Measurements from ENCODE around the gene NFASC. TPM values are rescaled to one million over a fixed set of nuclear protein-coding genes. Genes with fewer than 3 reads are reported as not detected.

Gene NFASC
- total RNA-seq, 5 donors from 2014 or later (not counting 1 experiment from before 2014, with no cell fraction given), result 0.13 to 0.35 (median 0.19) TPM; not detected in 2

DNA sequence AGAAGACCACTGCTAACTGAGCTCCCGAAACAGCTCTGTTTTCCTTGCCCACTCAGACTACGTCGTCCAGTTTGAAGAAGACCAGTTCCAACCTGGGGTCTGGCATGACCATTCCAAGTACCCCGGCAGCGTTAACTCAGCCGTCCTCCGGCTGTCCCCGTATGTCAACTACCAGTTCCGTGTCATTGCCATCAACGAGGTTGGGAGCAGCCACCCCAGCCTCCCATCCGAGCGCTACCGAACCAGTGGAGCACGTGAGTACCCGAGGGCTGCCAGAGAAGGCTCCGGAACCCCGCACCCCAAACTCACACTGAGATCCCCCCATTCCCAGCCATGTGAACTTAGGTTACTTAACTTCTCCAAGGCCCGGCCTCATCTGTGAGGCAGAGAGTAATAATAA, 108.6 kb downstream of the NFASC start:
- peaks cover 14 to 33% of the 10 kb centered on the region in 2 donors for H3K27me3 Mint-ChIP-seq
- Histone ChIP-seq H3K4me3 (ENCODE audit: control insufficient read depth in 1 of 2, extremely low read depth in 1 of 2, low read length in 1 of 2) (no peak overlapping the region), H3K27me3 (replicated peaks in 1 of 2; ENCODE audit: control insufficient read depth in 2 of 2, extremely low read depth in 1 of 2, insufficient read depth in 2 of 2, low read length in 1 of 2) (peaks cover 0 to 74% of the 10 kb centered on the region in 2 experiments), H3K9me3 (no peaks in the 10 kb centered on the region), H3K4me1 (ENCODE audit: control insufficient read depth in 1 of 2, extremely low read depth in 1 of 2, insufficient read depth in 2 of 2, low read length in 2 of 2) (peaks cover 0 to 8% of the 10 kb centered on the region in 2 experiments), H3K27ac (ENCODE audit: low read length) (no peak overlapping the region), H3K36me3 (ENCODE audit: control insufficient read depth in 2 of 2, extremely low read depth in 1 of 2, insufficient read depth in 1 of 2, low read length in 1 of 2) (no peaks in the 10 kb centered on the region)
- no peaks in the 10 kb centered on the region for H3K9me3 Mint-ChIP-seq
- DNase-seq (no peak), ATAC-seq (replicated peaks in 1 of 4) (no peak)
- H3K4me1 Mint-ChIP-seq, result peaks cover 2 to 16% (median 10%) of the 10 kb centered on the region in 3 donors
- POLR2A ChIA-PET, result no interaction called here
- H3K27ac Mint-ChIP-seq, result no peak overlapping the region
- WGBS (ENCODE audit: insufficient coverage), result 85% methylated on average over 15 of the region's 18 CpGs
- CTCF ChIA-PET, result interaction anchor here in 1 of 2 donors (1.1 to 1.5 kb wide), 3 partner anchors 10 to 276 kb away, joined by 3 to 6 read pairs (median 3); no protein-coding TSS in a partner anchor
- no peaks in the 10 kb centered on the region for H3K36me3 Mint-ChIP-seq
- H3K4me3 Mint-ChIP-seq, result no peak overlapping the region

DNA sequence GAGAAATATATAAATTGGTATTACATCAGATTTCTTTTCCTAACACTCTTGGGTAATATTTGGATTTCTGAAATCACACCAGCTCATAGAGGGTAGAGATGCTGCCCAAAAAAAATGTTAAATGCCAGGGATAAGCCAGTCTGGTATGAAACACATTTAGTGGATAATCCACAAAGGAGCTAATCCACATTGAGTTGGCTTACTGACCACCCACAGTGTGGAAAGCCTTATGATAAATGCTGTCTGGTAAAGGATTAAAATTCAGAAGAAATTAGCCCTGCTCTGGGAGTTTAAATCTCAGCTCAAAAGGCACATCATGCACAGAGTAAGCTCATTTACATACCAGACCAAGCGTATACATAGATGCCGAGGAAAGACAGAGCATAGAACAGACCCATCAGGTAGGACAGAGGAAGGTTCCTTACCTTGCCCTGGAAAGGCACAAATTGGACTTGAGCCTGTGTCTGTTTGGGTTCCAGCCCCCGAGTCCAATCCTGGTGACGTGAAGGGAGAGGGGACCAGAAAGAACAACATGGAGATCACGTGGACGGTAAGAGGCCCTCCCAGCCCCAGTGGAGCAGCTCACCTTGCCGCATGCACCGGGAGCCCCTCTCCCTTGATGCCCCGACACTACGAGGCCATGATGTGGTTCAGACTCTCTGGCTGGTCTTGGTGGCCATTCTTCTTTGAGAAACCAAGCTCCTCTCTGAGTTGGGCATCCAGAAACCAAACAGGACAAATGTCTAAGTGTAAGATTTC, 109.4 kb downstream of the NFASC start:
- CTCF ChIA-PET, result interaction anchor here in 1 of 2 donors (1.0 to 1.5 kb wide), 4 partner anchors 10 to 276 kb away, joined by 3 to 6 read pairs (median 3); no protein-coding TSS in a partner anchor

DNA sequence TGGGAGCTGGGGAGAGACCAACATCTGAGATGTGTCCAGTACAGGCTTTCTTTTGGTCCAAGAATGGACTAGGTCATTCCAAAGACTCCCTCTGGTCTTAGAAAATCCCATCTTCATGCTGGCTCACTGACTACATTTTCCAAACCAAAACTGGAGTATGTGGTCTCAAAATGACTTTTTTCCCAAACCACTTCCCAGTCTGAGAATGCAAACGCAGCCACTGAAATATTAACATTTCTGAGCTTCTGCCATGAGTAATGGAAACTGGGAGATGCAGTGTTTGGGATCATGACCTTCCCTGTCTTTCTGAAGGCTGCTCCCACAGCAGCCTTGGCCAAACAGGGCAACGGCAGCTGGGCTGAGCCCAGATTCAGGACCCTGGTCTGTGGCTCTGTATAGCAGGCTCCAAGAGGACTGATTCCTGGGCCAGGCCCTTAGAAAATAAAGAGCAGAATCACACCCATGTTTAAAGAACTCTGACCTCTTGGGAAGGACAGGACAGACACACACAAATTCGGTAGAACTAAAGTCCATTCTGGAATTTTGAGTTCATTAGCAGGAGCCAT, 110.3 kb downstream of the NFASC start:
- no peaks in the 10 kb centered on the region for H3K9me3 Mint-ChIP-seq
- POLR2A ChIA-PET, result no interaction called here
- Histone ChIP-seq H3K27ac (ENCODE audit: low read length) (no peak overlapping the region), H3K4me1 (ENCODE audit: control insufficient read depth in 1 of 2, extremely low read depth in 1 of 2, insufficient read depth in 2 of 2, low read length in 2 of 2) (peaks cover 0 to 5% of the 10 kb centered on the region in 2 experiments), H3K4me3 (ENCODE audit: control insufficient read depth in 1 of 2, extremely low read depth in 1 of 2, low read length in 1 of 2) (no peak overlapping the region), H3K36me3 (ENCODE audit: control insufficient read depth in 2 of 2, extremely low read depth in 1 of 2, insufficient read depth in 1 of 2, low read length in 1 of 2) (no peaks in the 10 kb centered on the region), H3K9me3 (no peaks in the 10 kb centered on the region), H3K27me3 (replicated peaks in 1 of 2; ENCODE audit: control insufficient read depth in 2 of 2, extremely low read depth in 1 of 2, insufficient read depth in 2 of 2, low read length in 1 of 2) (peaks cover 0 to 59% of the 10 kb centered on the region in 2 experiments)
- peaks cover 12 to 25% of the 10 kb centered on the region in 2 donors for H3K27me3 Mint-ChIP-seq
- no peak overlapping the region for H3K4me3 Mint-ChIP-seq
- peaks cover 2 to 16% (median 10%) of the 10 kb centered on the region in 3 donors for H3K4me1 Mint-ChIP-seq
- DNase-seq, result no peak
- no peak for ATAC-seq (replicated peaks in 1 of 4)
- 17% methylated on average over 1 of the region's 3 CpGs for WGBS (ENCODE audit: insufficient coverage)
- CTCF ChIA-PET, result no interaction called here
- no peak overlapping the region for H3K27ac Mint-ChIP-seq
- H3K36me3 Mint-ChIP-seq, result no peaks in the 10 kb centered on the region

More for the DNA sequence above, 109.4 kb downstream of the NFASC start:
- peaks cover 2 to 16% (median 10%) of the 10 kb centered on the region in 3 donors for H3K4me1 Mint-ChIP-seq
- Histone ChIP-seq H3K4me1 (ENCODE audit: control insufficient read depth in 1 of 2, extremely low read depth in 1 of 2, insufficient read depth in 2 of 2, low read length in 2 of 2) (peaks cover 0 to 8% of the 10 kb centered on the region in 2 experiments), H3K27me3 (replicated peaks in 1 of 2; ENCODE audit: control insufficient read depth in 2 of 2, extremely low read depth in 1 of 2, insufficient read depth in 2 of 2, low read length in 1 of 2) (peaks cover 0 to 68% of the 10 kb centered on the region in 2 experiments), H3K36me3 (ENCODE audit: control insufficient read depth in 2 of 2, extremely low read depth in 1 of 2, insufficient read depth in 1 of 2, low read length in 1 of 2) (no peaks in the 10 kb centered on the region), H3K9me3 (no peaks in the 10 kb centered on the region), H3K27ac (ENCODE audit: low read length) (no peak overlapping the region), H3K4me3 (ENCODE audit: control insufficient read depth in 1 of 2, extremely low read depth in 1 of 2, low read length in 1 of 2) (no peak overlapping the region)
- H3K27ac Mint-ChIP-seq, result no peak overlapping the region
- H3K4me3 Mint-ChIP-seq, result no peak overlapping the region
- no peak for DNase-seq
- ATAC-seq (replicated peaks in 1 of 4), result no peak
- no peaks in the 10 kb centered on the region for H3K9me3 Mint-ChIP-seq
- H3K36me3 Mint-ChIP-seq, result no peaks in the 10 kb centered on the region
- peaks cover 14 to 28% of the 10 kb centered on the region in 2 donors for H3K27me3 Mint-ChIP-seq
- 74% methylated on average over 10 of the region's 10 CpGs for WGBS (ENCODE audit: insufficient coverage)
- POLR2A ChIA-PET, result no interaction called here

DNA sequence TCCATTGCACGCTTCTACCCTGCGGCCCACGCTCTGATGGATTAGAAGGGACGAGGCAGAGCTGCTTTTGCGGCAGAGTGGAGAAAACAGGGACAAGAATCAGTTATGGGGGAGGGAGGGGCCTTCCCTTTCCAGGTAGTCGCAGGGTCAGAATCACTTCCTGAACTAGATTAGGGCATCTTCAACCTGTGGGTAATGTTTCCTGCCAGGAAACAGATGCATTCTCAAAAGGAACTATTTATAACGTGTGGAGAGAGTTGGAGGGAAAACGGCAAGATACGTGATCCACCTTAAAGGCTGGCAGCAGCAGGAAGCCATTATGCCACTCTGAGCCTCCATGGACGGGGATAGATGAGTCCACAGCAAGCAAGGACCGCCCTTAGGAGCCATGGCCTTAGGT, 112.5 kb downstream of the NFASC start:
- POLR2A ChIA-PET, result no interaction called here
- Histone ChIP-seq H3K27ac (ENCODE audit: low read length) (no peak overlapping the region), H3K36me3 (ENCODE audit: control insufficient read depth in 2 of 2, extremely low read depth in 1 of 2, insufficient read depth in 1 of 2, low read length in 1 of 2) (no peaks in the 10 kb centered on the region), H3K27me3 (replicated peaks in 1 of 2; ENCODE audit: control insufficient read depth in 2 of 2, extremely low read depth in 1 of 2, insufficient read depth in 2 of 2, low read length in 1 of 2) (peaks cover 0 to 40% of the 10 kb centered on the region in 2 experiments), H3K4me1 (ENCODE audit: control insufficient read depth in 1 of 2, extremely low read depth in 1 of 2, insufficient read depth in 2 of 2, low read length in 2 of 2) (no peaks in the 10 kb centered on the region), H3K9me3 (no peaks in the 10 kb centered on the region), H3K4me3 (ENCODE audit: control insufficient read depth in 1 of 2, extremely low read depth in 1 of 2, low read length in 1 of 2) (no peak overlapping the region)
- ATAC-seq (replicated peaks in 1 of 4) (no peak), DNase-seq (no peak)
- Mint-ChIP-seq H3K4me1 (peaks cover 2 to 10% (median 3%) of the 10 kb centered on the region in 3 donors), H3K27me3 (peaks cover 12 to 22% of the 10 kb centered on the region in 2 donors), H3K4me3 (no peak overlapping the region), H3K36me3 (no peaks in the 10 kb centered on the region), H3K9me3 (no peaks in the 10 kb centered on the region), H3K27ac (no peak overlapping the region)
- CTCF ChIA-PET, result no interaction called here
- WGBS (ENCODE audit: insufficient coverage), result 19% methylated on average over 9 of the region's 11 CpGs

DNA sequence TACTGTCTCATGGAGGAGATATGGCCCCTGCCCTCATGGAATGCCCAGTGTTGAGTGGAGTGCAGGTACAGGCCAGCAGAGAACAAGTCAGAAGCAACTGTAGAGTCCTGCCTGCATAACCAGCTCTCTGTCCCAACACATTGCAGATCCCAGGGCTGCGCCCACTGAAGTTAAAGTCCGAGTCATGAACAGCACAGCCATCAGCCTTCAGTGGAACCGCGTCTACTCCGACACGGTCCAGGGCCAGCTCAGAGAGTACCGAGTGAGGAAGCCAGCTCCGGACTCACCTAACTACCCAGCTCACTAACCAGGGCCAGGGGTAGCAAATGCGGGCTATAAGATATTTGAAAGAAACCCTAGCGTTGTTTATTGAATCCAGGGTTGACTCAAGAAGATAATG, 113.2 kb downstream of the NFASC start:
- DNase-seq (no peak), ATAC-seq (replicated peaks in 1 of 4) (no peak)
- H3K4me1 Mint-ChIP-seq, result peaks cover 2 to 10% (median 3%) of the 10 kb centered on the region in 3 donors
- H3K4me3 Mint-ChIP-seq, result no peak overlapping the region
- ChIA-PET CTCF (no interaction called here), POLR2A (no interaction called here)
- H3K27ac ChIP-seq (ENCODE audit: low read length), result no peak overlapping the region
- WGBS (ENCODE audit: insufficient coverage), result 100% methylated on average over 1 of the region's 10 CpGs
- H3K36me3 ChIP-seq (ENCODE audit: control insufficient read depth in 2 of 2, extremely low read depth in 1 of 2, insufficient read depth in 1 of 2, low read length in 1 of 2), result no peaks in the 10 kb centered on the region
- H3K9me3 Mint-ChIP-seq, result no peaks in the 10 kb centered on the region
- peaks cover 12 to 22% of the 10 kb centered on the region in 2 donors for H3K27me3 Mint-ChIP-seq
- H3K9me3 ChIP-seq, result no peaks in the 10 kb centered on the region
- no peaks in the 10 kb centered on the region for H3K4me1 ChIP-seq (ENCODE audit: control insufficient read depth in 1 of 2, extremely low read depth in 1 of 2, insufficient read depth in 2 of 2, low read length in 2 of 2)
- H3K27ac Mint-ChIP-seq, result no peak overlapping the region
- peaks cover 0 to 34% of the 10 kb centered on the region in 2 experiments for H3K27me3 ChIP-seq (replicated peaks in 1 of 2; ENCODE audit: control insufficient read depth in 2 of 2, extremely low read depth in 1 of 2, insufficient read depth in 2 of 2, low read length in 1 of 2)
- H3K4me3 ChIP-seq (ENCODE audit: control insufficient read depth in 1 of 2, extremely low read depth in 1 of 2, low read length in 1 of 2), result no peak overlapping the region
- H3K36me3 Mint-ChIP-seq, result no peaks in the 10 kb centered on the region

DNA sequence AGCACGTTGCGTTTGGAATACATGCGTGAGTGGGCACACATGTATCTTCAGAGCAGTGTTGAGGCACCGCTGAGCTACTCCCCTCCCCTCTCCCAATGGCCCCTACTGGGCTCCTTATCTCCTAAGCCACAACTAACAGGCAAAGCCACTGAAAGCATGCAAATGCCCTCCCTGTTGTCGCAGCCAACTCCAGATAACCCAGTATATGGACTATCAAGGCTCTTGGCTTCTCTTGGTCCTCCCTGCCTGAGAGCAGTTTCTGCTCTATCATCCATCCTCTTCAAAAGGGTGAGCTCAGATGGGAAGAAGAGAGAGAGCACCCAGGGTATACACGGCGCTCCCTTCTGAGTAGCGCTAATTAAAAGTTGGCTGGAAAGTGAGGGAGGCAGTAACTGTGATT, 113.8 kb downstream of the NFASC start:
- Histone ChIP-seq H3K4me3 (ENCODE audit: control insufficient read depth in 1 of 2, extremely low read depth in 1 of 2, low read length in 1 of 2) (no peak overlapping the region), H3K9me3 (no peaks in the 10 kb centered on the region), H3K4me1 (ENCODE audit: control insufficient read depth in 1 of 2, extremely low read depth in 1 of 2, insufficient read depth in 2 of 2, low read length in 2 of 2) (no peaks in the 10 kb centered on the region), H3K27ac (ENCODE audit: low read length) (no peak overlapping the region), H3K27me3 (replicated peaks in 1 of 2; ENCODE audit: control insufficient read depth in 2 of 2, extremely low read depth in 1 of 2, insufficient read depth in 2 of 2, low read length in 1 of 2) (peaks cover 0 to 32% of the 10 kb centered on the region in 2 experiments), H3K36me3 (ENCODE audit: control insufficient read depth in 2 of 2, extremely low read depth in 1 of 2, insufficient read depth in 1 of 2, low read length in 1 of 2) (no peaks in the 10 kb centered on the region)
- no peak overlapping the region for H3K27ac Mint-ChIP-seq
- no peak for DNase-seq
- peaks cover 16 to 22% of the 10 kb centered on the region in 2 donors for H3K27me3 Mint-ChIP-seq
- peaks cover 2 to 10% (median 3%) of the 10 kb centered on the region in 3 donors for H3K4me1 Mint-ChIP-seq
- H3K9me3 Mint-ChIP-seq, result no peaks in the 10 kb centered on the region
- no peak for ATAC-seq (replicated peaks in 1 of 4)
- no peak overlapping the region for H3K4me3 Mint-ChIP-seq
- POLR2A ChIA-PET, result no interaction called here
- WGBS (ENCODE audit: insufficient coverage), result 83% methylated on average over 4 of the region's 8 CpGs
- CTCF ChIA-PET, result no interaction called here
- H3K36me3 Mint-ChIP-seq, result no peaks in the 10 kb centered on the region
